Osteocyte (in vitro differentiated cells): ENCODE results near the gene PRKN. TPM values are rescaled to one million over a fixed set of nuclear protein-coding genes. Genes with fewer than 3 reads are reported as not detected.

Experiments used
- DNase-seq: peaks from one replicate; pipeline ENCODE4 v3.0.0; 2021; ENCODE audit warnings: mixed read lengths; ENCODE audit not compliant: unreplicated experiment; ENCODE audit errors: extremely low spot score
- H3K27ac Mint-ChIP-seq: one replicate; pipeline ENCODE4 v1.8.0; 2021; ENCODE audit warnings: mild to moderate bottlenecking, mixed read lengths; ENCODE audit not compliant: unreplicated experiment
- H3K27me3 Mint-ChIP-seq: one replicate; pipeline ENCODE4 v1.8.0; 2021; ENCODE audit warnings: mixed read lengths; ENCODE audit not compliant: unreplicated experiment
- H3K36me3 Mint-ChIP-seq: one replicate; pipeline ENCODE4 v1.8.0; 2021; ENCODE audit warnings: mixed read lengths; ENCODE audit not compliant: unreplicated experiment
- H3K4me1 Mint-ChIP-seq: one replicate; pipeline ENCODE4 v1.8.0; 2021; ENCODE audit warnings: mixed read lengths; ENCODE audit not compliant: unreplicated experiment
- H3K4me3 Mint-ChIP-seq: one replicate; pipeline ENCODE4 v1.8.0; 2021; ENCODE audit warnings: mild to moderate bottlenecking, moderate library complexity, mixed read lengths; ENCODE audit not compliant: unreplicated experiment
- H3K9me3 Mint-ChIP-seq: one replicate; pipeline ENCODE4 v1.8.0; 2021; ENCODE audit warnings: mixed read lengths; ENCODE audit not compliant: unreplicated experiment
- total RNA-seq: library from RNA; stranded (reverse); gene quantifications from 2 replicates; pipeline ENCODE4 v1.2.1, GENCODE V29; 2021
- TF ChIP-seq, protein P1 (sequence below): fragments of 200-600 bp; sonication (generic); IDR thresholded peaks from 2 replicates; pipeline ENCODE4 v1.5.0; 2021; ENCODE audit warnings: antibody characterized with exemption, mild to moderate bottlenecking, moderate library complexity

PRKN gene
- total RNA-seq, 1 donor from 2014 or later = 13.4 TPM

DNA sequence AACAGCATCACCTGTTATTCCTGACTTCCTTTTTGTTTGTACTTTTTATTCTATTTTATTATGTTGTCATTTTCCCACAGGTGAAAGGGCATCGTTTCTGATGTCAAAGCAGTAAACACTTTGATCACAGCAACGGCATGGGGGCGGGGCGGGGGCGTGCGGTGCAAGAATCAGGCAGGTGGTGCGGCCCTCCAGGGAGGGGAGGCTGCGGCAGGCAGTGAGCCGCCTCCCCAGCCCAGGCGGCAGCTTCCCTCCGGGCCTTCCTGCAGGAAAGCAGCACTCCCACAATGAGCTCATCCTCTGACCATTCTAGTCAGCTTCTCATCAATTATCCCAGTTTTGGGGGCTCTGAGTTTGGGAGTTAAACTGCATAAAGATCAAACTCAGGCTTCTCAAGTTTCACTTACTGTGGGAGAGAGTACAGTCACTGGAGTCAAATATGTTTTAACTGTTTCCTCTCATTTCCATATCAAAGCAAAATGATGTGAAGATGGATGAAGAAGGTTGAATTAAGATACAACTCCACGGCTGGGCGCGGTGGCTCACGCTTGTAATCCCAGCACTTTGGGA is 845.3 kb downstream of the PRKN start:
- Mint-ChIP-seq H3K36me3 (no peaks in the 10 kb centered on the region), H3K4me3 (no peak overlapping the region), H3K4me1 (no peaks in the 10 kb centered on the region), H3K27ac (no peak overlapping the region), H3K27me3 (no peaks in the 10 kb centered on the region), H3K9me3 (peaks cover 4% of the 10 kb centered on the region)
- TF ChIP-seq, protein P1, sequence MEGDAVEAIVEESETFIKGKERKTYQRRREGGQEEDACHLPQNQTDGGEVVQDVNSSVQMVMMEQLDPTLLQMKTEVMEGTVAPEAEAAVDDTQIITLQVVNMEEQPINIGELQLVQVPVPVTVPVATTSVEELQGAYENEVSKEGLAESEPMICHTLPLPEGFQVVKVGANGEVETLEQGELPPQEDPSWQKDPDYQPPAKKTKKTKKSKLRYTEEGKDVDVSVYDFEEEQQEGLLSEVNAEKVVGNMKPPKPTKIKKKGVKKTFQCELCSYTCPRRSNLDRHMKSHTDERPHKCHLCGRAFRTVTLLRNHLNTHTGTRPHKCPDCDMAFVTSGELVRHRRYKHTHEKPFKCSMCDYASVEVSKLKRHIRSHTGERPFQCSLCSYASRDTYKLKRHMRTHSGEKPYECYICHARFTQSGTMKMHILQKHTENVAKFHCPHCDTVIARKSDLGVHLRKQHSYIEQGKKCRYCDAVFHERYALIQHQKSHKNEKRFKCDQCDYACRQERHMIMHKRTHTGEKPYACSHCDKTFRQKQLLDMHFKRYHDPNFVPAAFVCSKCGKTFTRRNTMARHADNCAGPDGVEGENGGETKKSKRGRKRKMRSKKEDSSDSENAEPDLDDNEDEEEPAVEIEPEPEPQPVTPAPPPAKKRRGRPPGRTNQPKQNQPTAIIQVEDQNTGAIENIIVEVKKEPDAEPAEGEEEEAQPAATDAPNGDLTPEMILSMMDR = no peak
- DNase-seq = no peak

DNA sequence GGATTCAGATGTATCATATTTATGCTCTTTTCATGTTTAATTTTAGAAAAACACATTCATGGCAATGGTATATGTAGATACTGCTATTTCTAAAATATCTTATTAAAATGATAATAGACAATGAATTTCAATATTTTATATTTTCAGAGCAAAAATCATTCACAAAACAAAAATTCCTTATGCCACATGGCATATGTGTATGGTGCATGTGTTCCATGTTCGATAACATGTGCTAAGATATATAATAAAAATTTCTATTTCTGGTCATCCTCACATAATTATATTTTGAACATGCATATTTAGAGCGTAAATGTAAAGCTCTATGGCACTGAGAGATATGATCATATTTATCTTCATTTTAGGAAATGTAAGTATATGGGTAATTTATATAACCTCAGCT is 847.5 kb downstream of the PRKN start:
- Mint-ChIP-seq H3K4me3 (no peak overlapping the region), H3K27me3 (no peaks in the 10 kb centered on the region)
- no peak for DNase-seq

DNA sequence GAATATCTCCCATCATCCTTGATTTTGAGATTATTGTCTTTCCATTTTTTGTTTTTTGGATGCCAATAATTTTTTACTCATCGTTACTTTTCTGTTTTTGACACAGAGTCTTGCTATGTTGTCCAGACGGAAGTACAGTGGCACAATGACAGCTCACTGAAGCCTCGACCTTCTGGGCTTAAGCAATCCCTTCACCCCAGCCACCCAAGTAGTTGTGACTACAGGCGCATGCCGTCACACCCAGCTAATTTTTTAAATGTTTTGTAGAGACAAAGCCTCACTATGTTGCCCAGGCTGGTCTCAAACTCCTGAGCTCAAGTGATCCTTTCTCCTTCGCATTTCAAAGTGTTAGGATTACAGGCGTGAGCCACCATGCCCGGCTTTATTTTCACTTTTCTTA is 851.3 kb downstream of the PRKN start:
- Mint-ChIP-seq H3K36me3 (no peaks in the 10 kb centered on the region), H3K27me3 (no peaks in the 10 kb centered on the region), H3K4me3 (no peak overlapping the region), H3K9me3 (peaks cover 13% of the 10 kb centered on the region), H3K4me1 (no peaks in the 10 kb centered on the region), H3K27ac (no peak overlapping the region)
- TF ChIP-seq, protein P1 = no peak
- DNase-seq = no peak

More for the DNA sequence above, 847.5 kb downstream of the PRKN start:
- Mint-ChIP-seq H3K27ac (no peak overlapping the region), H3K4me1 (no peaks in the 10 kb centered on the region), H3K36me3 (no peaks in the 10 kb centered on the region), H3K9me3 (peaks cover 13% of the 10 kb centered on the region)
- TF ChIP-seq, protein P1 = no peak

DNA sequence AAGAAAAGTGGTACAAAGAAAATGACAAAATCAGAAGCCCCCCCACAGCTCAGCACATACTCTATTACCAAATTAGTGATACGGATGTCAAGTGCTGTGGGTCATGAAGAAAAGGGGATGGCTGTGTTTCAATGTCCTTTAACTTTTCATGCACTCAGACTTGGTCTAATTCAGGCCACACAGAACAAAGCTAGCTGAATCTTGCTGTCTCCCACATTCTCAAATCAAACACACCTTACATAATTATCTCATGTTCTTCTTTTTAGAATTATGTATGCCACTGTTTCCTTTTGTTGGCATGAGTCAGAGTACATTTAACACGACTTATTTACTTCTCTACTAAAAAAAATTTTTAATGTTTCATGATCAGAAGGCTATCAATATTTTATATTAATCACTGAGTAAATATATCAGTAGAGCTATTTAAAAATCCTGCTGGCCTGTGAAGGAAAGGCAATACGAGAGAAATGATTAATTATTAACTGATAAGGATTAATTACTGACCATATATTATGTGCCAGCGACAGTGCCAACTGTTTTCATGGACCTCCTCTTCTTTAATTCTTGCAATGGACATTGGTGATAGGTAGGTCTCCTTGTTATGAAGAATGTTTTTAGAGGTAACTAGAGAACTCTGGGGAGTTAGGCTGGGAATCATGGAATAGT is 857.2 kb downstream of the PRKN start:
- Mint-ChIP-seq H3K4me1 (no peaks in the 10 kb centered on the region), H3K9me3 (no peaks in the 10 kb centered on the region), H3K4me3 (no peak overlapping the region), H3K27me3 (no peaks in the 10 kb centered on the region), H3K36me3 (peaks cover 6% of the 10 kb centered on the region), H3K27ac (no peak overlapping the region)
- no peak for DNase-seq
- TF ChIP-seq, protein P1 = no peak

- TF ChIP-seq, protein P1 = no peak
- H3K27ac Mint-ChIP-seq = no peak overlapping the region
- DNase-seq = no peak
- H3K4me1 Mint-ChIP-seq = no peaks in the 10 kb centered on the region
- no peaks in the 10 kb centered on the region for H3K9me3 Mint-ChIP-seq
- no peak overlapping the region for H3K4me3 Mint-ChIP-seq
- H3K27me3 Mint-ChIP-seq = no peaks in the 10 kb centered on the region
- peaks cover 6% of the 10 kb centered on the region for H3K36me3 Mint-ChIP-seq
These were observed 858.1 kb downstream of the PRKN start for GRCh38 chr6:161869491-161869890.
